NCI-H526 (cell line): ENCODE results near the gene LRRC36.

ENCODE experiments used
- DNase-seq, 2 experiments: peaks; one replicate each; lab custom pipeline; 2025; lab: John Stamatoyannopoulos, UW

The LRRC36 gene

GRCh38 chr16:67390816-67391423, 64.3 kb downstream of the LRRC36 start:
- no peak for DNase-seq

GRCh38 chr16:67391424-67392300, 65.0 kb downstream of the LRRC36 start:
- DNase-seq: peak in 1 of 2 experiments; percentile 8

GRCh38 chr16:67392301-67393059, 65.9 kb downstream of the LRRC36 start:
- DNase-seq: no peak

- DNase-seq: peak; percentile 38 to 83
Observed at GRCh38 chr16:67393111-67393787, 66.6 kb downstream of the LRRC36 start, which contains the start of gene TPPP3. TSS of gene TPPP3 (minus strand) at chr16:67393498. CDS start at chr16:67391111, 2,387 bp downstream.

GRCh38 chr16:67393788-67394154, 67.2 kb downstream of the LRRC36 start:
- no peak for DNase-seq

GRCh38 chr16:67394155-67395104, 67.8 kb downstream of the LRRC36 start:
- DNase-seq: no peak

- no peak for DNase-seq
Observed at GRCh38 chr16:67395105-67395457, 68.5 kb downstream of the LRRC36 start.

GRCh38 chr16:67395458-67396158, 69.0 kb downstream of the LRRC36 start:
- peak; percentile 86 to 93 for DNase-seq

- DNase-seq: peak; percentile 83 to 92
Observed at GRCh38 chr16:67396159-67397035, 69.8 kb downstream of the LRRC36 start.

- DNase-seq: peak in 1 of 2 experiments; percentile 9
Observed at GRCh38 chr16:67397036-67397801, 70.6 kb downstream of the LRRC36 start.

- DNase-seq: peak; percentile 41 to 75
Observed at GRCh38 chr16:67397812-67398545, 71.4 kb downstream of the LRRC36 start.

- no peak for DNase-seq
Observed at GRCh38 chr16:67398546-67399217, 72.1 kb downstream of the LRRC36 start.

GRCh38 chr16:67399218-67399733, 72.7 kb downstream of the LRRC36 start:
- DNase-seq: peak in 1 of 2 experiments; percentile 58

GRCh38 chr16:67399749-67400704, 73.4 kb downstream of the LRRC36 start:
- peak in 1 of 2 experiments; percentile 34 for DNase-seq

GRCh38 chr16:67400901-67401300, 74.3 kb downstream of the LRRC36 start:
- no peak for DNase-seq
